ENCODE measurements around the gene BAAT.
"Not testable (repeated sequence)": the region's sequence is repeated elsewhere in the genome, so short reads cannot be mapped to it uniquely, and the experiment has no call there.

The BAAT gene

GRCh38 chr9:101365181-101365580 lies 19.6 kb downstream of the BAAT start:
- no peak for DNase-seq

GRCh38 chr9:101362450-101362849 lies 22.4 kb downstream of the BAAT start:
- DNase-seq: no peak

- DNase-seq: no peak
Measured at GRCh38 chr9:101360647-101361046, 24.2 kb downstream of the BAAT start.

- DNase-seq: no peak
Measured at GRCh38 chr9:101359679-101360078, 25.1 kb downstream of the BAAT start.

- no peak for DNase-seq
Measured at GRCh38 chr9:101356619-101357018, 28.2 kb downstream of the BAAT start.

GRCh38 chr9:101354765-101355708 lies 29.8 kb downstream of the BAAT start:
- DNase-seq: no peak

- no peak for DNase-seq
Measured at GRCh38 chr9:101354143-101354764, 30.6 kb downstream of the BAAT start.

GRCh38 chr9:101353683-101354082 lies 31.1 kb downstream of the BAAT start:
- no peak for DNase-seq

GRCh38 chr9:101352892-101353463 lies 31.8 kb downstream of the BAAT start:
- DNase-seq: no peak

- DNase-seq: no peak
Measured at GRCh38 chr9:101350285-101350684, 34.5 kb downstream of the BAAT start.

- no peak for DNase-seq
Measured at GRCh38 chr9:101342595-101342994, 42.2 kb downstream of the BAAT start.

GRCh38 chr9:101341958-101342357 lies 42.8 kb downstream of the BAAT start:
- DNase-seq: no peak

- DNase-seq: no peak
Measured at GRCh38 chr9:101337237-101337636, 47.6 kb downstream of the BAAT start.

GRCh38 chr9:101336091-101336490 lies 48.7 kb downstream of the BAAT start:
- no peak for DNase-seq

GRCh38 chr9:101333926-101334702 lies 50.7 kb downstream of the BAAT start:
- no peak for DNase-seq

- no peak for DNase-seq
Measured at GRCh38 chr9:101333490-101333889, 51.3 kb downstream of the BAAT start.

- DNase-seq: no peak
Measured at GRCh38 chr9:101332362-101332761, 52.4 kb downstream of the BAAT start.

- not testable (repeated sequence) for DNase-seq
Measured at GRCh38 chr9:101327422-101327909, 57.3 kb downstream of the BAAT start.

- no peak for DNase-seq
Measured at GRCh38 chr9:101326501-101326900, 58.3 kb downstream of the BAAT start.

- no peak for DNase-seq
Measured at GRCh38 chr9:101326035-101326434, 58.8 kb downstream of the BAAT start.

- no peak for DNase-seq
Measured at GRCh38 chr9:101325053-101325452, 59.8 kb downstream of the BAAT start.

All from hypothalamus (tissue), 51 donors.